ENCODE measurements around the gene PPARD.

DNA sequence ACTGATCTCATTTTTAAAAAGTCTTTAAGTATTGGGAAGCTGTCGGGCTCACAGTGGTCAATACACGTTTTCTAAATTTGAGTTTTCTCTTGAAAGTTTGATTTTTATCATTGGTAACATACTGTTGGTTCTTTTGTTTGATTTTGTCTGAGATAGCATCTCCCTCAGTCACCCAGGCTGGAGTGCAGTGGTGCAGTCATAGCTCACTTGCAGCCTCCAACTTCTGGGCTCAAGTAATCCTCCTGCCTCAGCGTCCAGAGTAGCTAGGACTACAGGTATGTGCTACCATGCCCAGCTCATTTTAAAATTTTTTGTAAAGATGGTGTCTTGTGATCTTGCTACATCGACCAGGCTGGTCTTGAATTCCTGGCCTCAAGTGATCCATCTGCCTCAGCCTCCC, 9.1 kb downstream of the PPARD start:
- TF ChIP-seq, protein P1, sequence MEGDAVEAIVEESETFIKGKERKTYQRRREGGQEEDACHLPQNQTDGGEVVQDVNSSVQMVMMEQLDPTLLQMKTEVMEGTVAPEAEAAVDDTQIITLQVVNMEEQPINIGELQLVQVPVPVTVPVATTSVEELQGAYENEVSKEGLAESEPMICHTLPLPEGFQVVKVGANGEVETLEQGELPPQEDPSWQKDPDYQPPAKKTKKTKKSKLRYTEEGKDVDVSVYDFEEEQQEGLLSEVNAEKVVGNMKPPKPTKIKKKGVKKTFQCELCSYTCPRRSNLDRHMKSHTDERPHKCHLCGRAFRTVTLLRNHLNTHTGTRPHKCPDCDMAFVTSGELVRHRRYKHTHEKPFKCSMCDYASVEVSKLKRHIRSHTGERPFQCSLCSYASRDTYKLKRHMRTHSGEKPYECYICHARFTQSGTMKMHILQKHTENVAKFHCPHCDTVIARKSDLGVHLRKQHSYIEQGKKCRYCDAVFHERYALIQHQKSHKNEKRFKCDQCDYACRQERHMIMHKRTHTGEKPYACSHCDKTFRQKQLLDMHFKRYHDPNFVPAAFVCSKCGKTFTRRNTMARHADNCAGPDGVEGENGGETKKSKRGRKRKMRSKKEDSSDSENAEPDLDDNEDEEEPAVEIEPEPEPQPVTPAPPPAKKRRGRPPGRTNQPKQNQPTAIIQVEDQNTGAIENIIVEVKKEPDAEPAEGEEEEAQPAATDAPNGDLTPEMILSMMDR (IDR thresholded peaks at IDR 0.05; ENCODE audit: low read depth, low read length) = no peak
- no peak for TF ChIP-seq POLR2A (IDR thresholded peaks at IDR 0.05; ENCODE audit: extremely low read depth, insufficient read length)
- TF ChIP-seq MYC (IDR thresholded peaks at IDR 0.05; ENCODE audit: low read depth, low read length) = no peak
- TF ChIP-seq, protein P2, sequence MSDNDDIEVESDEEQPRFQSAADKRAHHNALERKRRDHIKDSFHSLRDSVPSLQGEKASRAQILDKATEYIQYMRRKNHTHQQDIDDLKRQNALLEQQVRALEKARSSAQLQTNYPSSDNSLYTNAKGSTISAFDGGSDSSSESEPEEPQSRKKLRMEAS (IDR thresholded peaks at IDR 0.05; ENCODE audit: low read depth, low read length) = no peak
